ENCODE results near the gene TPP1. TPM values are rescaled to one million over a fixed set of nuclear protein-coding genes. Genes with fewer than 3 reads are reported as not detected.

TPP1 gene
- total and polyA plus RNA-seq, 2 of the 13 experiments (the other 11 are each of a cell fraction or from before 2014, with no cell fraction given) = 13.9 to 74.6 TPM

DNA sequence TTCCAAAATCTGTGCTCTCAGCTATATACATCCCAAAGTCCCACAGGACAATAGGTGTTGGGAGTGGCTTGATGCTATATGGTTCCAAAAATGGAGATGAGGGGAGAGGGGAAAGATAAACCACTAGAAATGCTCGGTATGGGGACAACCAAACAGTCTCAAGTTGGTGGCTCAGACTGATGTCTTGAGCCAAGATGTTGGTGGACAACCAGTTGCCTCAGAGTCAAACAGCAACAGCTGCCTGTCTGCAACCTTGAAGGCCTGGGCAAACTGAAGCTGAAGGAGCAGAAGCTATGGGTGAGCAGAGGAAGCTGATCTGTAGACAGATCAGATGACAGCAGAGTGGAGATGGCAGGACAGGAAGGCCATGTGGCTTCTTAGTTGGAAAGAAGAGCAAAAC lies 19.8 kb downstream of the TPP1 start:
- intact Hi-C loops (cut with micrococcal nuclease; ENCODE audit: unreplicated experiment) = no loop called here
- DNase-seq (ENCODE audit: low spot score) (no peak), ATAC-seq (no peak), FAIRE-seq (no peak)
- WGBS (ENCODE audit: low lambda C conversion rate) = 86% methylated on average over 1 of the region's 1 CpG
- H3K4me2 ChIP-seq (ENCODE audit: low read depth, low read length) = no peak overlapping the region
- in situ Hi-C loops (cut with HindIII; ENCODE audit: extremely low pct_ligation_motif_present, low pct_unique_long_range_greater_than_20kb) = no loop called here
- H3K79me2 ChIP-seq (ENCODE audit: insufficient read depth, low read length) = peaks cover 22% of the 10 kb centered on the region
- POLR2A ChIA-PET = no interaction called here
- CTCF ChIA-PET (ENCODE audit: low intra/inter-chr PET ratio, low total read pairs) = no interaction called here
- H3K4me3 ChIP-seq (replicated peaks in 1 of 3; ENCODE audit: insufficient read depth in 1 of 3, low read depth in 2 of 3, low read length in 3 of 3) = no peak overlapping the region
- TF ChIP-seq, protein P1, sequence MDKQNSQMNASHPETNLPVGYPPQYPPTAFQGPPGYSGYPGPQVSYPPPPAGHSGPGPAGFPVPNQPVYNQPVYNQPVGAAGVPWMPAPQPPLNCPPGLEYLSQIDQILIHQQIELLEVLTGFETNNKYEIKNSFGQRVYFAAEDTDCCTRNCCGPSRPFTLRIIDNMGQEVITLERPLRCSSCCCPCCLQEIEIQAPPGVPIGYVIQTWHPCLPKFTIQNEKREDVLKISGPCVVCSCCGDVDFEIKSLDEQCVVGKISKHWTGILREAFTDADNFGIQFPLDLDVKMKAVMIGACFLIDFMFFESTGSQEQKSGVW (CRISPR knock-in tag; IDR thresholded peaks at IDR 0.05; ENCODE audit: borderline replicate concordance) = no peak
- TF ChIP-seq JDP2 (CRISPR knock-in tag; IDR thresholded peaks at IDR 0.05; ENCODE audit: borderline replicate concordance) = no peak
- TF ChIP-seq ARNT2 (CRISPR knock-in tag; IDR thresholded peaks at IDR 0.05; ENCODE audit: low read depth) = no peak
- TF ChIP-seq, protein P2, sequence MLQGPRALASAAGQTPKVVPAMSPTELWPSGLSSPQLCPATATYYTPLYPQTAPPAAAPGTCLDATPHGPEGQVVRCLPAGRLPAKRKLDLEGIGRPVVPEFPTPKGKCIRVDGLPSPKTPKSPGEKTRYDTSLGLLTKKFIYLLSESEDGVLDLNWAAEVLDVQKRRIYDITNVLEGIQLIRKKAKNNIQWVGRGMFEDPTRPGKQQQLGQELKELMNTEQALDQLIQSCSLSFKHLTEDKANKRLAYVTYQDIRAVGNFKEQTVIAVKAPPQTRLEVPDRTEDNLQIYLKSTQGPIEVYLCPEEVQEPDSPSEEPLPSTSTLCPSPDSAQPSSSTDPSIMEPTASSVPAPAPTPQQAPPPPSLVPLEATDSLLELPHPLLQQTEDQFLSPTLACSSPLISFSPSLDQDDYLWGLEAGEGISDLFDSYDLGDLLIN (CRISPR knock-in tag; IDR thresholded peaks at IDR 0.05; ENCODE audit: borderline replicate concordance) = no peak
- TF ChIP-seq, protein P3, sequence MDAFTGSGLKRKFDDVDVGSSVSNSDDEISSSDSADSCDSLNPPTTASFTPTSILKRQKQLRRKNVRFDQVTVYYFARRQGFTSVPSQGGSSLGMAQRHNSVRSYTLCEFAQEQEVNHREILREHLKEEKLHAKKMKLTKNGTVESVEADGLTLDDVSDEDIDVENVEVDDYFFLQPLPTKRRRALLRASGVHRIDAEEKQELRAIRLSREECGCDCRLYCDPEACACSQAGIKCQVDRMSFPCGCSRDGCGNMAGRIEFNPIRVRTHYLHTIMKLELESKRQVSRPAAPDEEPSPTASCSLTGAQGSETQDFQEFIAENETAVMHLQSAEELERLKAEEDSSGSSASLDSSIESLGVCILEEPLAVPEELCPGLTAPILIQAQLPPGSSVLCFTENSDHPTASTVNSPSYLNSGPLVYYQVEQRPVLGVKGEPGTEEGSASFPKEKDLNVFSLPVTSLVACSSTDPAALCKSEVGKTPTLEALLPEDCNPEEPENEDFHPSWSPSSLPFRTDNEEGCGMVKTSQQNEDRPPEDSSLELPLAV (CRISPR knock-in tag; conservative IDR thresholded peaks at IDR 0.05; ENCODE audit: low read depth) = no peak
- TF ChIP-seq MAFK (conservative IDR thresholded peaks at IDR 0.05 in 1 of 2, IDR thresholded peaks at IDR 0.05 in 1 of 2; ENCODE audit: low read length in 2 of 2) = no peak
- TF ChIP-seq ADNP (CRISPR knock-in tag; IDR thresholded peaks at IDR 0.05) = no peak
- no peak for TF ChIP-seq CREM (IDR thresholded peaks at IDR 0.05)
- no peak for TF ChIP-seq CREM (CRISPR knock-in tag; IDR thresholded peaks at IDR 0.05)
- TF ChIP-seq, protein P4, sequence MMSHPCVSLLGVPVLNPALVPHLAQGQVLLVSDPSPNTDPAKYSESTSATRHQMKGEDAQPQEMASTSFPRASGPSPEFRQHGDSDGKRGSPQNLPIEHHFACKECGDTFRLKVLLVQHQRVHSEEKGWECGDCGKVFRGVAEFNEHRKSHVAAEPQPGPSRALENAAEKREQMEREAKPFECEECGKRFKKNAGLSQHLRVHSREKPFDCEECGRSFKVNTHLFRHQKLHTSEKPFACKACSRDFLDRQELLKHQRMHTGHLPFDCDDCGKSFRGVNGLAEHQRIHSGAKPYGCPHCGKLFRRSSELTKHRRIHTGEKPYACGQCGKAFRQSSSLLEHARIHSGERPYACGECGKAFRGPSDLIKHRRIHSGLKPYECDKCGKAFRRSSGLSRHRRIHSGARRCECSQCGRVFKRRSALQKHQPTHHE (CRISPR knock-in tag; IDR thresholded peaks at IDR 0.05; ENCODE audit: borderline replicate concordance) = no peak
- no peak for TF ChIP-seq NFE2L1 (CRISPR knock-in tag; IDR thresholded peaks at IDR 0.05; ENCODE audit: borderline replicate concordance)
- TF ChIP-seq IRF2 (CRISPR knock-in tag; IDR thresholded peaks at IDR 0.05) = no peak
- no peak overlapping the region for H3K27ac ChIP-seq (ENCODE audit: extremely low read length, insufficient read depth, low read length)
- H3K27me3 ChIP-seq (ENCODE audit: control insufficient read depth in 1 of 2, insufficient read depth in 2 of 2, low read length in 2 of 2) = no peaks in the 10 kb centered on the region; a peak in 1 of 5 replicates
- peaks cover 14 to 27% of the 10 kb centered on the region in 2 experiments for H3K36me3 ChIP-seq (replicated peaks in 1 of 2; ENCODE audit: control insufficient read depth in 1 of 2, insufficient read depth in 2 of 2, low read length in 2 of 2)
- no peaks in the 10 kb centered on the region for H3K9me3 ChIP-seq (ENCODE audit: low read length)
- no TSS peak for BruUV-seq (replicated peaks)
- peaks cover 43% of the 10 kb centered on the region for H3K4me1 ChIP-seq (ENCODE audit: insufficient read depth, low read length)
- no peak overlapping the region for H3K9ac ChIP-seq (ENCODE audit: insufficient read depth, low read depth, low read length)
- no peak overlapping the region for H2AFZ ChIP-seq (ENCODE audit: low read length)
- no peaks in the 10 kb centered on the region for H4K20me1 ChIP-seq (ENCODE audit: insufficient read depth, low read length)

Data from HepG2 (cell line).